ENCODE measurements around the gene CRELD1. TPM values are rescaled to one million over a fixed set of nuclear protein-coding genes. Genes with fewer than 3 reads are reported as not detected.

CRELD1 gene
- total RNA-seq, 1 donor from 2014 or later = 60.3 TPM

DNA sequence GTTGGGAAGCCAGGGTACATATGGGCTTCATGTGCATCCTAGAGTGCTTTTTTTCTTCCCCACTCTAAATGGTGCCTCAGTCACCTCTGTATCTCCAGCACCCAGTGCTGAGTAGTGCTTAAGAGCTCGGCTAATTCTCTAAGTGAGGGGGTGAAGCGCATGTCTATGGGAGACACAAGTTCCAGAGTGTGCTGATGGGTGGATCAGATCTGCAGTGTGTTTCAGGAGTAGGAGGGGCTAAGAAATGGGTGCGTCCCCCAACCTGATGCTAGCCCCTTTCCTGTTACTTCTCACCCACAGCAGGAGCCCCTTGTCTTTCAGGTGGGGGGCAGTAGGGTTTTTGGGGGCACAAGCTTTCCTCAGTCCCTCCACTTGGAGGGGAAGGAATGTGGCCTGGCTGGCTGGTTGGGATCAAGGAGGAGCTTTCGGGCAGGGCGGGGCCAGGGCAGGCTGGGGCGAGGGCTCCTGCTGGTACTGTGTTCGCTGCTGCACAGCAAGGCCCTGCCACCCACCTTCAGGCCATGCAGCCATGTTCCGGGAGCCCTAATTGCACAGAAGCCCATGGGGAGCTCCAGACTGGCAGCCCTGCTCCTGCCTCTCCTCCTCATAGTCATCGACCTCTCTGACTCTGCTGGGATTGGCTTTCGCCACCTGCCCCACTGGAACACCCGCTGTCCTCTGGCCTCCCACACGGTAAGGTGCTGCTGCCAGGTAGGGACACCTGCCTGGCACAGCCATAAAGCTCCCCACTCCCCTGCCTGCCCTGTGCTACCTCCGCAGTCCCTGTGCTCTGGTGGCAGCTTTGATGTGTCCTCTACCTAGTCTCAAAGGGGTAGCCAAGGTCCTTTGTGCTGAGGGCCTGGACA, 31.0 kb upstream of the CRELD1 start, which contains the start of gene IL17RE:
IL17RE (plus strand) TSS at position 477 of the 866 bp plus-strand sequence; CDS start at position 562, 85 bp downstream.
- peaks cover 27% of the 10 kb centered on the region for H3K4me1 Mint-ChIP-seq (ENCODE audit: low read depth)

DNA sequence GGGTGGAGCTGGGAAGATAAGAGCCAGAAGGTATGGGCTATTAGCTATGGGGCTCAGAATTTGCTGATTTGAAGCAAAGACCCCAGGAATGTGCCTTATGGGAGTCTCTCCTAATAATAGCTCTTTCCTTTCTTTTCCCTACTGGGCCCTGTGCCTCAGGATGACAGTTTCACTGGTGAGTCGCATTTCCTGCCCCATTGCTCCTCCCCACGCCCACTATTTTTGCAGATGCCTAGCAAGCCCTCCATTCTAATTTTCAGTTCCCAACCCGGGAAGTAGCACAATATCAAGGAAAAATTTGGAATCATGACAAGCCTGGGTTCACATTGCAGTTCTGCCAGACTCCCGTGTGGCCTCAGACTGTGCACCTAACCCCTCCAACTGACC, 30.4 kb upstream of the CRELD1 start:
- no peaks in the 10 kb centered on the region for H3K9me3 Mint-ChIP-seq (ENCODE audit: low read depth)
- peaks cover 21% of the 10 kb centered on the region for H3K4me1 Mint-ChIP-seq (ENCODE audit: low read depth)
- no peaks in the 10 kb centered on the region for H3K27me3 Mint-ChIP-seq
- TF ChIP-seq CTCF (IDR thresholded peaks at IDR 0.05; ENCODE audit: unreplicated experiment) = no peak
- no peaks in the 10 kb centered on the region for H3K36me3 Mint-ChIP-seq (ENCODE audit: insufficient read depth)
- no peak for DNase-seq (ENCODE audit: low spot score, unreplicated experiment)
- H3K4me3 Mint-ChIP-seq (ENCODE audit: low read depth) = peak overlapping the region; percentile 53
- H3K27ac Mint-ChIP-seq = peak overlapping the region; percentile 35

More for the DNA sequence above, 31.0 kb upstream of the CRELD1 start, which contains the start of gene IL17RE:
- H3K4me3 Mint-ChIP-seq (ENCODE audit: low read depth) = peak within 1 kb of the TSS; percentile 53
- no peaks in the 10 kb centered on the region for H3K36me3 Mint-ChIP-seq (ENCODE audit: insufficient read depth)
- H3K27me3 Mint-ChIP-seq = no peaks in the 10 kb centered on the region
- H3K27ac Mint-ChIP-seq = peak within 1 kb of the TSS; percentile 35
- H3K9me3 Mint-ChIP-seq (ENCODE audit: low read depth) = no peaks in the 10 kb centered on the region
- TF ChIP-seq CTCF (IDR thresholded peaks at IDR 0.05; ENCODE audit: unreplicated experiment) = no peak
- no peak for DNase-seq (ENCODE audit: low spot score, unreplicated experiment)

DNA sequence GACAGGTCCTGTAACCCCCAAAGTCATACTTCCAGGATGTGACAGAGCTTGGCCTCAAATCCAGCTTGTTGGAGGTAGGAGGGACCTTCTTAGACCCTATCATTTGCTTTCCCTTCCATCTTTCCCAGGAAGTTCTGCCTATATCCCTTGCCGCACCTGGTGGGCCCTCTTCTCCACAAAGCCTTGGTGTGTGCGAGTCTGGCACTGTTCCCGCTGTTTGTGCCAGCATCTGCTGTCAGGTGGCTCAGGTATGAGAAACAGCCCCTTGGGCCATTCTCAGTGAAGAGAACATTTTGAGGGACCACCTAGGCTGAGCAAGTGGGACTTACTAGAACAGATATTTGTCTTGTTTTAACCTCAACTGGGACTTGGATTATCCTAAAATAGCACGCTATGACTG, 29.7 kb upstream of the CRELD1 start:
- Mint-ChIP-seq H3K9me3 (ENCODE audit: low read depth) (no peaks in the 10 kb centered on the region), H3K4me1 (ENCODE audit: low read depth) (peaks cover 15% of the 10 kb centered on the region), H3K27ac (no peak overlapping the region), H3K36me3 (ENCODE audit: insufficient read depth) (no peaks in the 10 kb centered on the region), H3K27me3 (no peaks in the 10 kb centered on the region), H3K4me3 (ENCODE audit: low read depth) (no peak overlapping the region)
- no peak for TF ChIP-seq CTCF (IDR thresholded peaks at IDR 0.05; ENCODE audit: unreplicated experiment)
- DNase-seq (ENCODE audit: low spot score, unreplicated experiment) = no peak

DNA sequence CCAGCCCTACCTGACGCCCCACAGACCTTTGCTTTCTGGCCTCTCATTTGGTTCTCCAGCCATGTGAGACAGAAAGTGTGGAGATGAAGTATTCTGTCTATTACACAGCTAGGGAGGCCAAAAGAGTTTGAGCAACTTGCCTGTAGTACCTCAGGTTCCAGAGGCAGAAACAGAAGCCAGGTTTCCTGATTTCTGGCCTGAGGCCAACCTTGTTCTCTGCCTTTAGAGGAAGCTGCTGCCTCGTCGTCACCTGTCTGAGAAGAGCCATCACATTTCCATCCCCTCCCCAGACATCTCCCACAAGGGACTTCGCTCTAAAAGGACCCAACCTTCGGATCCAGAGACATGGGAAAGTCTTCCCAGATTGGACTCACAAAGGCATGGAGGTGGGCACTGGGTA, 27.2 kb upstream of the CRELD1 start:
- Mint-ChIP-seq H3K27ac (no peak overlapping the region), H3K36me3 (ENCODE audit: insufficient read depth) (no peaks in the 10 kb centered on the region), H3K9me3 (ENCODE audit: low read depth) (no peaks in the 10 kb centered on the region), H3K4me1 (ENCODE audit: low read depth) (peaks cover 11% of the 10 kb centered on the region), H3K4me3 (ENCODE audit: low read depth) (no peak overlapping the region), H3K27me3 (no peaks in the 10 kb centered on the region)
- TF ChIP-seq CTCF (IDR thresholded peaks at IDR 0.05; ENCODE audit: unreplicated experiment) = no peak
- no peak for DNase-seq (ENCODE audit: low spot score, unreplicated experiment)

DNA sequence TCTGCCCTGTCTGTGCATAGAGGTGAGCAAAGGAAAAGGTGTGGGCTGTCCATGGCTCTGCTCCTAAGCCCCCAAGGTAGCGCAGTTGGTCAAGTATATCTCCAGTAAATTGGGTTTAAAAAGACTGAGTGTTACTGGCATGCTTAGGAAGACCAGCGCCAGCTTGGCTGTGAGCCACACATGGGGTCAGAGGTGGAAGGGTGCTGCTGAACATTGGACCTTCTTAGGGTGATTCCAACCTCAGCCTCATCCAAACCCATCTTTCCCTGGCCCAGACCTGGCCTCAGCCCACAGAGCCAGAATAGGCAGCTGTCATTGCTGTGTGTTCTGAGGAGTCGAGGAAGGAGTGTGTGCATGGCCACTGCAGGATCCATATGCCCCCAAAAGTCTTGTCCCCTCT, 25.3 kb upstream of the CRELD1 start:
- Mint-ChIP-seq H3K4me1 (ENCODE audit: low read depth) (peaks cover 3% of the 10 kb centered on the region), H3K27me3 (no peaks in the 10 kb centered on the region), H3K9me3 (ENCODE audit: low read depth) (no peaks in the 10 kb centered on the region), H3K4me3 (ENCODE audit: low read depth) (no peak overlapping the region), H3K36me3 (ENCODE audit: insufficient read depth) (no peaks in the 10 kb centered on the region), H3K27ac (no peak overlapping the region)
- TF ChIP-seq CTCF (IDR thresholded peaks at IDR 0.05; ENCODE audit: unreplicated experiment) = no peak
- no peak for DNase-seq (ENCODE audit: low spot score, unreplicated experiment)
